Colon (tissue), 2 donors: ENCODE results near the gene ZNF521.
"Not testable (repeated sequence)": the region's sequence is repeated elsewhere in the genome, so short reads cannot be mapped to it uniquely, and the experiment has no call there.

Source experiments
- FAIRE-seq: peaks from 2 replicates; lab custom pipeline; 2012; peaks lifted over from hg19 to GRCh38; lab: Jason Lieb, UNC
- donor health status: control.
- donor health status: control.

The ZNF521 gene

GRCh38 chr18:25289001-25289631 is 62.9 kb downstream of the ZNF521 start:
- peak; percentile 68 for FAIRE-seq

- no peak for FAIRE-seq
Measured at GRCh38 chr18:25288340-25288938, 63.5 kb downstream of the ZNF521 start.

GRCh38 chr18:25287106-25287505 is 64.9 kb downstream of the ZNF521 start:
- no peak for FAIRE-seq

- FAIRE-seq: no peak
Measured at GRCh38 chr18:25284861-25285550, 67.0 kb downstream of the ZNF521 start.

- no peak for FAIRE-seq
Measured at GRCh38 chr18:25284281-25284680, 67.7 kb downstream of the ZNF521 start.

- no peak for FAIRE-seq
Measured at GRCh38 chr18:25283781-25284180, 68.2 kb downstream of the ZNF521 start.

- no peak for FAIRE-seq
Measured at GRCh38 chr18:25282896-25283703, 68.9 kb downstream of the ZNF521 start.

GRCh38 chr18:25282282-25282681 is 69.7 kb downstream of the ZNF521 start:
- FAIRE-seq: no peak

- no peak for FAIRE-seq
Measured at GRCh38 chr18:25281556-25281955, 70.4 kb downstream of the ZNF521 start.

- FAIRE-seq: no peak
Measured at GRCh38 chr18:25279961-25280360, 72.0 kb downstream of the ZNF521 start.

- no peak for FAIRE-seq
Measured at GRCh38 chr18:25279556-25279955, 72.4 kb downstream of the ZNF521 start.

GRCh38 chr18:25279133-25279532 is 72.8 kb downstream of the ZNF521 start:
- no peak for FAIRE-seq

- no peak for FAIRE-seq
Measured at GRCh38 chr18:25278394-25278793, 73.6 kb downstream of the ZNF521 start.

GRCh38 chr18:25275412-25276001 is 76.5 kb downstream of the ZNF521 start:
- no peak for FAIRE-seq

GRCh38 chr18:25274926-25275325 is 77.0 kb downstream of the ZNF521 start:
- FAIRE-seq: no peak

- FAIRE-seq: not testable (repeated sequence)
Measured at GRCh38 chr18:25266931-25267527, 84.9 kb downstream of the ZNF521 start.

- FAIRE-seq: no peak
Measured at GRCh38 chr18:25262920-25263319, 89.0 kb downstream of the ZNF521 start.

- no peak for FAIRE-seq
Measured at GRCh38 chr18:25261768-25262167, 90.2 kb downstream of the ZNF521 start.

GRCh38 chr18:25256439-25256838 is 95.5 kb downstream of the ZNF521 start:
- FAIRE-seq: no peak

- no peak for FAIRE-seq
Measured at GRCh38 chr18:25253779-25254178, 98.2 kb downstream of the ZNF521 start.

- FAIRE-seq: no peak
Measured at GRCh38 chr18:25253136-25253535, 98.8 kb downstream of the ZNF521 start.

- no peak for FAIRE-seq
Measured at GRCh38 chr18:25251068-25251467, 100.9 kb downstream of the ZNF521 start.
